Measurements from ENCODE around the gene GNPDA2. TPM values are rescaled to one million over a fixed set of nuclear protein-coding genes. Genes with fewer than 3 reads are reported as not detected.

The GNPDA2 gene
- 10 to 100 TPM; 13.5 to 19.6 TPM for total RNA-seq
- polyA plus RNA-seq: 10 to 100 TPM; 18.2 to 28.1 TPM
- long read RNA-seq, donor 1, transcript GNPDA2-201 (7 exons, 1,930 nt): major isoform, 12 of 21 reads
- long read RNA-seq, donor 1, partial matches to known transcripts: 3 of 21 reads
- long read RNA-seq, donor 1, other reads (novel, unspliced or antisense): 5 of 21 reads
- long read RNA-seq, donor 2, partial matches to known transcripts: 2 of 8 reads
- long read RNA-seq, donor 2, other reads (novel, unspliced or antisense): 3 of 8 reads

GRCh38 chr4:44726038-44726871 is at the start of gene GNPDA2:
GNPDA2 (minus strand) TSS chr4:44726556; CDS start chr4:44722207, 4,349 bp downstream.
- DNase-seq: peak; percentile 94 to 97
- no peaks in the 10 kb centered on the region for H3K36me3 ChIP-seq (ENCODE audit: control insufficient read depth in 1 of 2, insufficient read depth in 2 of 2, low read length in 1 of 2)
- no peaks in the 10 kb centered on the region for H3K4me1 ChIP-seq (ENCODE audit: control insufficient read depth in 1 of 2, insufficient read depth in 2 of 2, low read length in 2 of 2)
- peak within 1 kb of the TSS; percentile 19 to 69 for H3K4me3 ChIP-seq (ENCODE audit: low read length in 2 of 2)
- H3K27ac ChIP-seq (ENCODE audit: low read depth in 1 of 2, low read length in 2 of 2): peak within 1 kb of the TSS in 1 of 2 donors; percentile 8
- H3K9me3 ChIP-seq (ENCODE audit: control insufficient read depth, low read length): no peaks in the 10 kb centered on the region
- 0 to 1% methylated on average over 62 to 65 of the region's 65 CpGs for WGBS, 2 donors
- intact Hi-C loops (cut with DNase I): loop anchor here in 1 of 2 donors (5.0 kb wide), 1 partner anchor 49 kb away; the partner anchor contains the start of gene GUF1
- ATAC-seq (ENCODE audit: low FRiP score): peak; percentile 98
- no peaks in the 10 kb centered on the region for H3K27me3 ChIP-seq (ENCODE audit: control insufficient read depth in 1 of 2, insufficient read depth in 2 of 2, low read length in 1 of 2)

GRCh38 chr4:44772340-44772739 is 46.0 kb upstream of the GNPDA2 start:
- intact Hi-C loops (cut with DNase I): no loop called here
- ATAC-seq (ENCODE audit: low FRiP score) (no peak), DNase-seq (no peak)
- H3K36me3 ChIP-seq (ENCODE audit: control insufficient read depth in 1 of 2, insufficient read depth in 2 of 2, low read length in 1 of 2): no peaks in the 10 kb centered on the region
- no peaks in the 10 kb centered on the region for H3K9me3 ChIP-seq (ENCODE audit: control insufficient read depth, low read length)
- 86 to 93% methylated on average over 6 of the region's 6 CpGs for WGBS, 2 donors
- no peak overlapping the region for H3K27ac ChIP-seq (ENCODE audit: low read depth in 1 of 2, low read length in 2 of 2)
- H3K4me3 ChIP-seq (ENCODE audit: low read length in 2 of 2): no peak overlapping the region
- no peaks in the 10 kb centered on the region for H3K27me3 ChIP-seq (ENCODE audit: control insufficient read depth in 1 of 2, insufficient read depth in 2 of 2, low read length in 1 of 2)
- no peaks in the 10 kb centered on the region for H3K4me1 ChIP-seq (ENCODE audit: control insufficient read depth in 1 of 2, insufficient read depth in 2 of 2, low read length in 2 of 2)

GRCh38 chr4:44771789-44772188 is 45.4 kb upstream of the GNPDA2 start:
- intact Hi-C loops (cut with DNase I): no loop called here
- H3K4me1 ChIP-seq (ENCODE audit: control insufficient read depth in 1 of 2, insufficient read depth in 2 of 2, low read length in 2 of 2): no peaks in the 10 kb centered on the region
- 44 to 67% methylated on average over 1 of the region's 1 CpG for WGBS, 2 donors

GRCh38 chr4:44766453-44766852 is 40.1 kb upstream of the GNPDA2 start:
- H3K4me1 ChIP-seq (ENCODE audit: control insufficient read depth in 1 of 2, insufficient read depth in 2 of 2, low read length in 2 of 2): no peaks in the 10 kb centered on the region
- ATAC-seq (ENCODE audit: low FRiP score) (no peak), DNase-seq (no peak)
- H3K27me3 ChIP-seq (ENCODE audit: control insufficient read depth in 1 of 2, insufficient read depth in 2 of 2, low read length in 1 of 2): no peaks in the 10 kb centered on the region
- no peaks in the 10 kb centered on the region for H3K9me3 ChIP-seq (ENCODE audit: control insufficient read depth, low read length)
- H3K27ac ChIP-seq (ENCODE audit: low read depth in 1 of 2, low read length in 2 of 2): no peak overlapping the region
- intact Hi-C loops (cut with DNase I): no loop called here
- no peaks in the 10 kb centered on the region for H3K36me3 ChIP-seq (ENCODE audit: control insufficient read depth in 1 of 2, insufficient read depth in 2 of 2, low read length in 1 of 2)
- H3K4me3 ChIP-seq (ENCODE audit: low read length in 2 of 2): no peak overlapping the region

More at GRCh38 chr4:44771789-44772188, 45.4 kb upstream of the GNPDA2 start:
- no peaks in the 10 kb centered on the region for H3K36me3 ChIP-seq (ENCODE audit: control insufficient read depth in 1 of 2, insufficient read depth in 2 of 2, low read length in 1 of 2)
- H3K27me3 ChIP-seq (ENCODE audit: control insufficient read depth in 1 of 2, insufficient read depth in 2 of 2, low read length in 1 of 2): no peaks in the 10 kb centered on the region
- H3K27ac ChIP-seq (ENCODE audit: low read depth in 1 of 2, low read length in 2 of 2): no peak overlapping the region
- DNase-seq (no peak), ATAC-seq (ENCODE audit: low FRiP score) (no peak)
- no peak overlapping the region for H3K4me3 ChIP-seq (ENCODE audit: low read length in 2 of 2)
- H3K9me3 ChIP-seq (ENCODE audit: control insufficient read depth, low read length): no peaks in the 10 kb centered on the region

- Histone ChIP-seq H3K4me3 (ENCODE audit: low read length in 2 of 2) (no peak overlapping the region), H3K36me3 (ENCODE audit: control insufficient read depth in 1 of 2, insufficient read depth in 2 of 2, low read length in 1 of 2) (no peaks in the 10 kb centered on the region), H3K9me3 (ENCODE audit: control insufficient read depth, low read length) (no peaks in the 10 kb centered on the region), H3K27me3 (ENCODE audit: control insufficient read depth in 1 of 2, insufficient read depth in 2 of 2, low read length in 1 of 2) (no peaks in the 10 kb centered on the region), H3K4me1 (ENCODE audit: control insufficient read depth in 1 of 2, insufficient read depth in 2 of 2, low read length in 2 of 2) (no peaks in the 10 kb centered on the region), H3K27ac (ENCODE audit: low read depth in 1 of 2, low read length in 2 of 2) (no peak overlapping the region)
- no peak for DNase-seq
- intact Hi-C loops (cut with DNase I): no loop called here
- no peak for ATAC-seq (ENCODE audit: low FRiP score)
- WGBS, 2 donors: 78 to 88% methylated on average over 4 of the region's 4 CpGs
These were observed 38.8 kb upstream of the GNPDA2 start for GRCh38 chr4:44765116-44765515.

DNA sequence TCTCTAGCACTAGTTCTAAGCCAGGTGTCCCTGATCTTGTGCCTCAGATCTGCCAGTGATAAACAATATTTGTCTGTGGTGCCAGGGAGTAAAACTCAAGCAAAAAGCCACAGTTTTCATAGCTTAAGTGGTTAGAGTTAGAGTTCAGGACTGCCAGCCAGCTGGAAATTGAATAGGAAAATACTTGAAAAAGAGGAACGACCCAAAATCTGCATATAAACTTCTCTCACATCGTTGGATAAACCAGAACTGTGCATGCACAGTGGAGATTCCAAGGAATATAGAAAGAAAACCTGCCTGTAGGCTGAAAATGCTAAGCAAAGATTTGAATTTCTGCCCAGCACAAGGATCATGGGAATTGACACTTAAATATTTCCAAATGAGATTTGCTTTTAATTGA is 35.0 kb upstream of the GNPDA2 start:
- 3% methylated on average over 2 of the region's 2 CpGs for WGBS, 2 donors
- ATAC-seq (ENCODE audit: low FRiP score): no peak
- H3K4me1 ChIP-seq (ENCODE audit: control insufficient read depth in 1 of 2, insufficient read depth in 2 of 2, low read length in 2 of 2): no peaks in the 10 kb centered on the region
- DNase-seq: no peak
- H3K4me3 ChIP-seq (ENCODE audit: low read length in 2 of 2): no peak overlapping the region
- no peaks in the 10 kb centered on the region for H3K27me3 ChIP-seq (ENCODE audit: control insufficient read depth in 1 of 2, insufficient read depth in 2 of 2, low read length in 1 of 2)
- intact Hi-C loops (cut with DNase I): no loop called here
- no peaks in the 10 kb centered on the region for H3K9me3 ChIP-seq (ENCODE audit: control insufficient read depth, low read length)
- H3K27ac ChIP-seq (ENCODE audit: low read depth in 1 of 2, low read length in 2 of 2): no peak overlapping the region
- H3K36me3 ChIP-seq (ENCODE audit: control insufficient read depth in 1 of 2, insufficient read depth in 2 of 2, low read length in 1 of 2): no peaks in the 10 kb centered on the region

GRCh38 chr4:44760142-44760898 is 34.0 kb upstream of the GNPDA2 start:
- no peaks in the 10 kb centered on the region for H3K27me3 ChIP-seq (ENCODE audit: control insufficient read depth in 1 of 2, insufficient read depth in 2 of 2, low read length in 1 of 2)
- H3K36me3 ChIP-seq (ENCODE audit: control insufficient read depth in 1 of 2, insufficient read depth in 2 of 2, low read length in 1 of 2): no peaks in the 10 kb centered on the region
- WGBS, 2 donors: 18% methylated on average over 8 of the region's 8 CpGs
- intact Hi-C loops (cut with DNase I): no loop called here
- no peak overlapping the region for H3K4me3 ChIP-seq (ENCODE audit: low read length in 2 of 2)
- H3K27ac ChIP-seq (ENCODE audit: low read depth in 1 of 2, low read length in 2 of 2): no peak overlapping the region
- ATAC-seq (ENCODE audit: low FRiP score): peak; percentile 46
- no peaks in the 10 kb centered on the region for H3K9me3 ChIP-seq (ENCODE audit: control insufficient read depth, low read length)
- no peaks in the 10 kb centered on the region for H3K4me1 ChIP-seq (ENCODE audit: control insufficient read depth in 1 of 2, insufficient read depth in 2 of 2, low read length in 2 of 2)
- no peak for DNase-seq

DNA sequence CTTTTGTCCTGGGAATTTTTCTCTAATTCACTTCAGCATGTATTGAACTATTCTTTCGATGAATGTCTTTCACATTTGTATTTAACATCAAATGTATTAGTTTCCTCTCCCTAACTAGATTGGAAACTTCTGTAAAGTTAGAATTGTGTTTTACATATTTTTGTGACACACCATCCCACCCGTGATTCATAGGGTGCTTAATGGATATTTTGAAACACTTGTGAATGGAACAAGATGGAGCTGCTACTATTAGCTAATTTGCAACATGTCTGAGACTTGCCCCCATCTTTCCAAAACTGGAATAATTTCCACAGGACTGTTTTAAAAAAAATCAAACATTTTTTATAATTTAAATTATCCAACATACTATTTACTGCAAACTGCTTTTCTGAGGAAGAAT is 30.2 kb upstream of the GNPDA2 start:
- 58 to 73% methylated on average over 2 of the region's 2 CpGs for WGBS, 2 donors
- Histone ChIP-seq H3K36me3 (ENCODE audit: control insufficient read depth in 1 of 2, insufficient read depth in 2 of 2, low read length in 1 of 2) (no peaks in the 10 kb centered on the region), H3K4me1 (ENCODE audit: control insufficient read depth in 1 of 2, insufficient read depth in 2 of 2, low read length in 2 of 2) (no peaks in the 10 kb centered on the region), H3K4me3 (ENCODE audit: low read length in 2 of 2) (no peak overlapping the region), H3K27ac (ENCODE audit: low read depth in 1 of 2, low read length in 2 of 2) (no peak overlapping the region), H3K9me3 (ENCODE audit: control insufficient read depth, low read length) (no peaks in the 10 kb centered on the region), H3K27me3 (ENCODE audit: control insufficient read depth in 1 of 2, insufficient read depth in 2 of 2, low read length in 1 of 2) (no peaks in the 10 kb centered on the region)
- intact Hi-C loops (cut with DNase I): no loop called here
- no peak for ATAC-seq (ENCODE audit: low FRiP score)
- DNase-seq: no peak
